GM10266 (cell line): ENCODE data around the gene TMEM181.
"Not testable (repeated sequence)": the region's sequence is repeated elsewhere in the genome, so short reads cannot be mapped to it uniquely, and the experiment has no call there.

Experiments used
- DNase-seq: peaks from one replicate; pipeline ENCODE4 v3.0.0; 2012; ENCODE audit errors: extremely low spot score
- CTCF ChIP-seq: IDR thresholded peaks from 2 replicates; pipeline ENCODE4 v1.5.1; 2012; ENCODE audit warnings: mild to moderate bottlenecking, low read depth; ENCODE audit not compliant: control insufficient read depth, insufficient read depth; ENCODE audit errors: missing control alignments

The TMEM181 gene

DNA sequence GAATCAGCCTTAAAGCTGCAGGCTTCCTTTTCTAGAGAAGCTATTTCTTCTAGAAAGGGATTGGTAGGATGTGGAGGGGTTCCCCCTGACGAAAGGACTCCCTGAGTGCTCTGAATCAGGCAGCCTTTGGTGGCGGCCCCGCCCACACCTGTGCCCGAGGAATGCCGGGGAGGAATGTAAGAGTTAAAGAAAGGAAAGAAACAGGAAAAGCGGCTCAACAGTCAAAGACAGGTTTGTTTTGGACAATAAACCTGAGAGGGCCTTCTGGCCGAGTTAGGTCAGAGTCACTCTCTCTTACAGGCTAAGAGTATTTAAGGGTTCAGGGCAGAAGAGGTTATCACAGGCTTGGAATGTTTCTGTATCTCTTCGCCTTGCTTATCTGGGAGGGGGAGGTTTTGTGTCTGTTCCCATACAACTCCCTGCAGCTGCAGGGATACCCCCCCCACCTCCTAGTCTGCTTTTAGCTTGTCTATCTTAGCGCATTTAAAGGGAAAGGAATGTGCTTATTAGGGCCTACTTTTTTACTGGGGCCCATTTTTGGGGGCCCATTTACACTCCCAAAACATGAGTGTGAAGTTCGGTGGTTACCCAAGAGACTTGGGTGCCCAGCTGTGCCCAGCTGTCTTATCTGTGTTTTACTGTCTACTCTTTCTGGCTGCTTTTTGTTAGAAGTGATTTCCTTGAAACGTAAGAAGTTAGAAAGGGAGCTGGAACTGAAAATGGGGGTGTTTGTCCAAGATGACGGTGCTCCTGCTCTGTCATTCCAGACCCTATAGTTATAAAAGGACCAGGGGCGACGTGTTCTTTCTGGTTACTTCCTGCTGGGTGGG is 51.9 kb downstream of the TMEM181 start:
- no peak for DNase-seq

DNA sequence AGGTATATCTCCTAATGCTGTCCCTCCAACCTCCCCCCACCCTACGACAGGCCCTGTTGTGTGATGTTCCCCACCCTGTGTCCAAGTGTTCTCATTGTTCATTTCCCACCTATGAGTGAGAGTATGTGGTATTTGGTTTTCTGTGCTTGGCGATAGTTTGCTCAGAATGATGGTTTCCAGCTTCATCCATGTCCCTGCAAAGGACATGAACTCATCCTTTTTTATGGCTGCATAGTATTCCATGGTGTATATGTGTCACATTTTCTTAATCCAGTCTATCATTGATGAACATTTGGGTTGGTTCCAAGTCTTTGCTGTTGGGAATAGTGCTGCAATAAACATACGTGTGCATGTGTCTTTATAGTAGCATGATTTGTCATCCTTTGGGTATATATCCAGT is 54.7 kb downstream of the TMEM181 start:
- not testable (repeated sequence) for DNase-seq

More for the DNA sequence above, 51.9 kb downstream of the TMEM181 start:
- TF ChIP-seq CTCF, result no peak

DNA sequence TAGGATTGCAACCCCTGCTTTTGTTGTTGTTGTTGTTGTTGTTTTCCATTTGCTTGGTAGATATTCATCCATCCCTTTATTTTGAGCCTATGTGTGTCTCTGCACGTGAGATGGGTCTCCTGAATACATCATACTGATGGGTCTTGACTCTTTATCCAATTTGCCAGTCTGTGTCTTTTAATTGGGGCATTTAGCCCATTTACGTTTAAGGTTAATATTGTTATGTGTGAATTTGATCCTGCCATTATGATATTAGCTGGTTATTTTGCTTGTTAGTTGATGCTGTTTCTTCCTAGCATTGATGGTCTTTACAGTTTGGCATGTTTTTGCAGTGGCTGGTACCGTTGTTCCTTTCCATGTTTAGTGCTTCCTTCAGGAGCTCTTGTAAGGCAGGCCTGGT is 58.4 kb downstream of the TMEM181 start:
- not testable (repeated sequence) for DNase-seq

- no peak for TF ChIP-seq CTCF
- no peak for DNase-seq
Observed at GRCh38 chr6:158619922-158620801, 60.3 kb downstream of the TMEM181 start.

DNA sequence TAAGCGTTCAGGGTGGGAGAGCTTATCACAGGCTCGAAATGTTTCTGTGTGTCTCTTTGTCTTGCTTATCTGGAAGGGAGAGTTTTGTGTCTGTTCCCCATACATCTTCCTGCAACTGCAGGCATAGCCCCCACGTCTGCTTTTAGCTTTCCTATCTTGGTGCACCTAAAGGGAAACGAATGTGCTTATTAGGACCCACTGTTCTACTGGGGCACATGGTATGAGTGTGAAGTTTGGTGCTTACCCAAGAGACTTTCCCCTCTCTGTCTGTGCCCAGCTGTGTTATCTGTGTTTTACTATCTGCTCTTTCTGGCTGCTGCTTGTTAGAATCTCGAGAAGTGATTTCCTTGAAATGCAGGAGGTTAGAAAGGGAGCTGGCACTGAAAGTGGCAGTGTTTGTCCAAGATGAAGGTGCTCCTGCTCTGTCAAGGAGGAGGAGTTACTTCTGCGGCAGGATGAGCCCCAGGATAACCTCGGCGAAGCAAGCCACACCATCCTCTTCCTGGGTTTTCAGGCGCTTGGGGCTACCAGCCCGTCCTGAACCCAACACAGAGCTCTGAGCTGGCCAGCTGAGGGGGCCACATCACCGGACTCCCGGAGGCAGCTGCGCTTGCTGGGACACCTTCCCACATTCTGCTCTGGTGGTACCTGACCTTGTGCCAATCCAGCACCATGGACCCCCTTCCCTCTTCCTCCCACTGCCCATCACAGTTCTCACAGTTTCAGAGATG is 61.2 kb downstream of the TMEM181 start:
- TF ChIP-seq CTCF, result no peak
- DNase-seq, result no peak

DNA sequence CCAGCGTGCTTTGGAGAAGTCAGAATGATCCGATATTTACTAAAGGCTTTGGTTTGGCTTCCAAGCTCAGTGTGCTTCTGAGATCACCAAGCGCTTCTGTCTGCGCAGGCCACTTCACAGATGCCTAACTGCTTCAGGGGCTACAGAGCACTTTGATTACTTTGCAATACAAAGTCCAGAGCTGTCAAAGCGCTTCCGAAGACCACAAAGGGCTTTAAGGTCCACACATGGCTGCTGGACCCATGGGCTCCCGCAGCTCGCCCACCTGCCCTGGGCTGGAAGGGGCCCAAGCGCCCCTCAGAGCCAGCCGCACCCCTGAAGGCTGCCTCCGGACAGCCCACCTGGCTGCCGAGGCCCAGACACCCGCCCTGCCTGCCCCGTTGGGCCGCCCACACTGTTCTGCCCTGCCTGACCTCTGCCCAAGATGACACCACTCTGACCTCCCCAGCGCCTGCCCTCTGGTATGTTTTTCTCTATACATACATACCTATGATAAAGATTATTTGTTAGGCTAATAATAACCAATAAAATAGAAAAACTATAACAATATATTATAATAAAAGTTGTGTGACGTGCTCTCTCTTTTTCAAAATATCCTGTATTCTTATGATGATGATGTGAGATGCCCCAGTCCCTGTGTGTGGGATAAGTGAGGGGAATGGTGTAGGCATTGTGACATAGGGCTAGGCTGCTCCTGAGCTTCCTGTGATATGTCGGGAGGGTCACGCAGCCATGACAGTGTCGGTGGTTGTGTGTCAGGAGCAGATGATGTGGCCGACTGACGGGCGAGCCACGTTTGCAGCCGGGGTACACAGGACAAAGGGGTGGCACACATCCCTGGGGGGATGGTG is 62.0 kb downstream of the TMEM181 start:
- no peak for TF ChIP-seq CTCF
- no peak for DNase-seq

GRCh38 chr6:158622545-158623190 is 62.8 kb downstream of the TMEM181 start:
- DNase-seq, result peak; percentile 61
- no peak for TF ChIP-seq CTCF
